ENCODE data around the gene MARCHF11.

The MARCHF11 gene, protein sequence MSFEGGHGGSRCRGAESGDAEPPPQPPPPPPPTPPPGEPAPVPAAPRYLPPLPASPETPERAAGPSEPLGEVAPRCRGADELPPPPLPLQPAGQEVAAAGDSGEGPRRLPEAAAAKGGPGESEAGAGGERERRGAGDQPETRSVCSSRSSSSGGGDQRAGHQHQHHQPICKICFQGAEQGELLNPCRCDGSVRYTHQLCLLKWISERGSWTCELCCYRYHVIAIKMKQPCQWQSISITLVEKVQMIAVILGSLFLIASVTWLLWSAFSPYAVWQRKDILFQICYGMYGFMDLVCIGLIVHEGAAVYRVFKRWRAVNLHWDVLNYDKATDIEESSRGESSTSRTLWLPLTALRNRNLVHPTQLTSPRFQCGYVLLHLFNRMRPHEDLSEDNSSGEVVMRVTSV

DNA sequence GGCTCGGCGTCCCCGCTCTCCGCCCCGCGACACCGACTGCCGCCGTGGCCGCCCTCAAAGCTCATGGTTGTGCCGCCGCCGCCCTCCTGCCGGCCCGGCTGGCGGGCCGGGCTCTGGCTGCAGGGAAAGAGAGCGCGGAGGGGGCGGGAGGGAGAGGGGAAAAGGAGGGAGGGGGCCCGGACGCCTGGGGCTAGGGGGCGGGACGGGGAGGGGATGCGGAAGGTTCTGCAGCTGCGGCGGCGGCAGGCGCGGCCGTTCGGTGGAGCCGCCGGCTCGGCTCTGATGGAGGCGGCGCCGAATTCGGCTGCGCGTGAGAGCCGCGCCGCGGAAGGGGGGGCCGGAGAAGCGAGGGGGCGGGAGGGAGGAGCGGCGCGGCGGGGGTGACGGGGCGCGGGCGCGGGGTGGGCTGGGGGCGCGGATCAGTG is at the start of gene MARCHF11:
Gene MARCHF11, minus strand, starts transcription at position 281 of the 425 bp plus-strand sequence. Its CDS starts 216 bp downstream, at position 65.
- no peak within 1 kb of the TSS for H3K4me3 ChIP-seq (ENCODE audit: severe bottlenecking)
- no peak for ATAC-seq (ENCODE audit: low read depth)
- peaks cover 70% of the 10 kb centered on the region for H3K27me3 ChIP-seq (ENCODE audit: insufficient read depth, poor library complexity, severe bottlenecking)

DNA sequence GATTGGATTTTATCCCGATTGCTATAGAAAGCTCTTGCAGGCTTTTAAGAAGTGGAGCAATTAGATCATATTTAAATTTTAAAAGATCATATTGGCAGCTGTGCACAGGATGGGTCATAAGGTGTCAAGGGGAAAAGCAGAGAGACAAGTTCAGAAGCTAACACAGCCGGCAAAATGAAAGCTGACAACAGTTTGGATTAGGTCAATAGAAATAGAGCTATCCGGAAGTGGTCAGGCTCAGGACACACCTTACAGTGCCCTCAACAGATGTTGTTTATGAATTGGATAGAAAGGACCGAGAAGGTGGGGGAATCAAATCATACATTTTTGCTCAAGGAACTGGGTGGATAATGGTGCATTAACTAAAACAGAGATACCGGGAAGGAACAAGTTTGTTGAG is 46.3 kb upstream of the MARCHF11 start:
- no peak for DNase-seq (ENCODE audit: low spot score)
- H3K27ac ChIP-seq (ENCODE audit: poor library complexity, severe bottlenecking) = no peak overlapping the region
- H3K27me3 ChIP-seq (ENCODE audit: insufficient read depth, poor library complexity, severe bottlenecking) = peaks cover 23% of the 10 kb centered on the region
- TF ChIP-seq, protein P1, sequence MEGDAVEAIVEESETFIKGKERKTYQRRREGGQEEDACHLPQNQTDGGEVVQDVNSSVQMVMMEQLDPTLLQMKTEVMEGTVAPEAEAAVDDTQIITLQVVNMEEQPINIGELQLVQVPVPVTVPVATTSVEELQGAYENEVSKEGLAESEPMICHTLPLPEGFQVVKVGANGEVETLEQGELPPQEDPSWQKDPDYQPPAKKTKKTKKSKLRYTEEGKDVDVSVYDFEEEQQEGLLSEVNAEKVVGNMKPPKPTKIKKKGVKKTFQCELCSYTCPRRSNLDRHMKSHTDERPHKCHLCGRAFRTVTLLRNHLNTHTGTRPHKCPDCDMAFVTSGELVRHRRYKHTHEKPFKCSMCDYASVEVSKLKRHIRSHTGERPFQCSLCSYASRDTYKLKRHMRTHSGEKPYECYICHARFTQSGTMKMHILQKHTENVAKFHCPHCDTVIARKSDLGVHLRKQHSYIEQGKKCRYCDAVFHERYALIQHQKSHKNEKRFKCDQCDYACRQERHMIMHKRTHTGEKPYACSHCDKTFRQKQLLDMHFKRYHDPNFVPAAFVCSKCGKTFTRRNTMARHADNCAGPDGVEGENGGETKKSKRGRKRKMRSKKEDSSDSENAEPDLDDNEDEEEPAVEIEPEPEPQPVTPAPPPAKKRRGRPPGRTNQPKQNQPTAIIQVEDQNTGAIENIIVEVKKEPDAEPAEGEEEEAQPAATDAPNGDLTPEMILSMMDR (IDR thresholded peaks at IDR 0.05; ENCODE audit: poor library complexity, severe bottlenecking) = no peak
- H3K9me3 ChIP-seq (ENCODE audit: severe bottlenecking) = no peaks in the 10 kb centered on the region
- H3K4me1 ChIP-seq (ENCODE audit: insufficient read depth, poor library complexity, severe bottlenecking) = peaks cover 3% of the 10 kb centered on the region
- no peaks in the 10 kb centered on the region for H3K36me3 ChIP-seq (ENCODE audit: low read depth)
- no peak overlapping the region for H3K4me3 ChIP-seq (ENCODE audit: severe bottlenecking)
- no peak for ATAC-seq (ENCODE audit: low read depth)

More for the DNA sequence above, at the start of gene MARCHF11:
- Histone ChIP-seq H3K4me1 (ENCODE audit: insufficient read depth, poor library complexity, severe bottlenecking) (no peaks in the 10 kb centered on the region), H3K36me3 (ENCODE audit: low read depth) (no peaks in the 10 kb centered on the region), H3K27ac (ENCODE audit: poor library complexity, severe bottlenecking) (no peak within 1 kb of the TSS), H3K9me3 (ENCODE audit: severe bottlenecking) (no peaks in the 10 kb centered on the region)
- DNase-seq (ENCODE audit: low spot score) = no peak
- TF ChIP-seq, protein P1 (IDR thresholded peaks at IDR 0.05; ENCODE audit: poor library complexity, severe bottlenecking) = no peak

DNA sequence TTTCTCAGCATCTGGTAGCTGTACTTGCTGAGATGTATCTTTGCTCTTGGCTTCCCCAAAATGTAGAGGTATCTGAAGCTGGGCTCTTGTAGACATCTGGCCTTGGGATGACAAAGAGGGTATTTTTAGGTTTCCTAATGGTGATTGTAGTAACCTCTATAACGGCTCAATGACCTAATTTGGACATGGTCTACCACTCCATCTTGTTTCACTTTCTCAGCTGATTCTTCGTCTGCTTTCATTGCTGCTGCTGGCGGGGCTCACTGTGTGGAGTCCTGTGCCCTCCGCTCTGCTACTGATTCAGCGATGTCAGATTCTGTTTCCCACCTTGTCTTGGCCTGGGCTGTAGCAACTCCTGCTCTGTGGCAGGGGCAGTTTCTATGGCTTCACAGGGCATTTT is 12.7 kb upstream of the MARCHF11 start:
- Histone ChIP-seq H3K36me3 (ENCODE audit: low read depth) (no peaks in the 10 kb centered on the region), H3K9me3 (ENCODE audit: severe bottlenecking) (no peaks in the 10 kb centered on the region), H3K27me3 (ENCODE audit: insufficient read depth, poor library complexity, severe bottlenecking) (no peaks in the 10 kb centered on the region), H3K4me3 (ENCODE audit: severe bottlenecking) (no peak overlapping the region), H3K4me1 (ENCODE audit: insufficient read depth, poor library complexity, severe bottlenecking) (no peaks in the 10 kb centered on the region), H3K27ac (ENCODE audit: poor library complexity, severe bottlenecking) (no peak overlapping the region)
- ATAC-seq (ENCODE audit: low read depth) (no peak), DNase-seq (ENCODE audit: low spot score) (no peak)
- TF ChIP-seq, protein P1 (IDR thresholded peaks at IDR 0.05; ENCODE audit: poor library complexity, severe bottlenecking) = no peak

DNA sequence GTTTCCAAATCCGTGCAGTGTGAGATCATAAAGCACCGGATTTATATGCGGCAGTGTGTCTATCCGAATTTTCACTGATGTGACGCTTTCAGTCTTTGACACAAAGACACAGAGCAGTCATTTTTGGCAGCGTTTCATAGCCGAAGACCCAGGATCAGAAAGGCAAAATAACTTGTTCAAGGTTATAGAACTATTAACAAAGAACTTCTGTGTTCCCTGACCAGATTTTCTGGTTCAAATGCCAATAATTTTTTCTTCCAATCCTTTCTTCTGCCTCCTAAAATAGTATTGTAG is 1.1 kb upstream of the MARCHF11 start:
- peaks cover 72% of the 10 kb centered on the region for H3K27me3 ChIP-seq (ENCODE audit: insufficient read depth, poor library complexity, severe bottlenecking)
- ATAC-seq (ENCODE audit: low read depth) = no peak
- no peak overlapping the region for H3K27ac ChIP-seq (ENCODE audit: poor library complexity, severe bottlenecking)

More for the DNA sequence above, 1.1 kb upstream of the MARCHF11 start:
- no peak for DNase-seq (ENCODE audit: low spot score)
- no peak overlapping the region for H3K4me3 ChIP-seq (ENCODE audit: severe bottlenecking)
- no peaks in the 10 kb centered on the region for H3K36me3 ChIP-seq (ENCODE audit: low read depth)
- no peaks in the 10 kb centered on the region for H3K9me3 ChIP-seq (ENCODE audit: severe bottlenecking)
- no peaks in the 10 kb centered on the region for H3K4me1 ChIP-seq (ENCODE audit: insufficient read depth, poor library complexity, severe bottlenecking)
- TF ChIP-seq, protein P1 (IDR thresholded peaks at IDR 0.05; ENCODE audit: poor library complexity, severe bottlenecking) = no peak
